Measurements from ENCODE around the gene C9orf78.

- TF ChIP-seq CTCF (conservative IDR thresholded peaks at IDR 0.05 in 1 of 2, IDR thresholded peaks at IDR 0.05 in 1 of 2; ENCODE audit: low read depth in 1 of 2, low read length in 2 of 2) (no peak), EZH2 (IDR thresholded peaks at IDR 0.05; ENCODE audit: low read length, missing control alignments) (no peak)
Measured at GRCh38 chr9:129874261-129875101, 39.4 kb upstream of the C9orf78 start.

All from fibroblast of lung (primary cell).